ENCODE measurements around the gene ELN. TPM values are rescaled to one million over a fixed set of nuclear protein-coding genes. Genes with fewer than 3 reads are reported as not detected.
"Not testable (repeated sequence)": the region's sequence is repeated elsewhere in the genome, so short reads cannot be mapped to it uniquely, and the experiment has no call there.

ELN gene
- total and polyA plus RNA-seq, 8 donors = 202 to 673 (median 229) TPM

DNA sequence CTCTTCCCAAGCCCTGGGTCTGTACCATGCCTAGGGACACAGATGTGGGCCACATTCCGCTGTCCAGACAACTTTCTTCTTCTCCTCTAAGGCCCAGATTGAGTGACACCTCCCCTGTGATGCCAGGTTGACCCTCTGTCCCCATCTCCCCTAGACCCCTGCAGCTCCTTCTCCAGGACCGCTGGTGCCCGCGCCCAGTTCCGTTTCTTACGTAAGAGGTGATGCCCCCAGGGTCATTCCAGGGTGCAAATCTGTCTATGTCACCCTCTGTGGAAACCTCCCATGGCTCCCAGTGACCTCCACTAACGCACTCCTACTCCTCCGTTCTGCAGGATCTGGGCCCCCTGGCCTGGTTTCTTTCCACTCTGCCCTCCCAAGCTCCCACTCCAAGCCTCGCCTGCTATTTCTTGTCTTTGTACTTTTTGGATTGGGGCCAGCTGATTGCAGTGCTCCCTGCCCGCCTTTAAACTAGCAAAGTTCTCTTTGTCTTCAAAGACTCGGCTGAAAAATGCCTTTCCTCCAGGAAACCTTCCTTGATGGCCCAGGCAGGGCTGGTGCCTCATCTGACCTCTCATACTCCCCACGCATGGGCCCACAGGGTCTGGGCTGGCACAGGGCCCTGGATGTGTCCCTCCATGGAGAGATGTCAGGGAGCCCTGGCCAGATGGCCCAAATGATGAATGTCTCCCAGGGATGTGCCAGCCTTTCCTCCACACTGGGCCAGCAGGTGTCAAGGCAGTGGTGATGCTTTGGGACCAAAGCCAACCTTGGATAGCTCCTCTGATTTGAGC lies 21.3 kb upstream of the ELN start:
- intact Hi-C loops (cut with DNase I) = no loop called here
- ATAC-seq (no peak), DNase-seq (no peak)
- no peak for TF ChIP-seq CTCF (IDR thresholded peaks at IDR 0.05)
- no peaks in the 10 kb centered on the region for H3K36me3 ChIP-seq
- no peak overlapping the region for H3K4me3 ChIP-seq
- H3K27ac ChIP-seq = no peak overlapping the region
- no peaks in the 10 kb centered on the region for H3K27me3 ChIP-seq
- no peaks in the 10 kb centered on the region for H3K9me3 ChIP-seq
- peaks cover 6 to 18% of the 10 kb centered on the region in 2 donors for H3K4me1 ChIP-seq

GRCh38 chr7:74007242-74007567 lies 20.8 kb upstream of the ELN start:
- no peak for TF ChIP-seq CTCF (IDR thresholded peaks at IDR 0.05)
- Histone ChIP-seq H3K4me3 (no peak overlapping the region), H3K4me1 (peaks cover 6 to 15% of the 10 kb centered on the region in 2 donors), H3K27ac (no peak overlapping the region), H3K9me3 (no peaks in the 10 kb centered on the region), H3K36me3 (no peaks in the 10 kb centered on the region), H3K27me3 (no peaks in the 10 kb centered on the region)
- intact Hi-C loops (cut with DNase I) = no loop called here
- no peak for ATAC-seq
- DNase-seq = no peak

DNA sequence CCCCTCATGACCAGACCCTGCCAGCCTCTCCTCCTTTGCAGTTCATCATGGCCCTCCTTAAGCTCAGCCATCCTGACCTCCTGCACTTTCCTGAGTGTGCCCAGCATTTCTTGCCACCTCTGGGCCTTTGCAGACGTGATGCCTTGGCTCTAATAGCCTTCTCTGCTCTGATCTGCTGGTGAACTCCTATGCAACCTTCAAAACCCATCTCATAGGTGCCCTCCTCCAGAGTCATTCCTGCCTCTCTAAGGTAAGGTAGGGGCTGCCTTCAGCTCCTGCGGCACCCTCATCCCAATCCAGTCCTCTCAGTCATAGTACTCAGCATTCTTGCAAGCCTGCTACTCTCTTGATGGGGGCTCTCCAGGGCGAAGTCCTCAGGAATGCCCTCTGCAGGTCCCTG lies 19.3 kb upstream of the ELN start:
- Histone ChIP-seq H3K4me3 (no peak overlapping the region), H3K9me3 (no peaks in the 10 kb centered on the region), H3K4me1 (peaks cover under 1 to 6% of the 10 kb centered on the region in 2 donors), H3K27me3 (no peaks in the 10 kb centered on the region), H3K36me3 (no peaks in the 10 kb centered on the region), H3K27ac (no peak overlapping the region)
- DNase-seq = no peak
- no peak for TF ChIP-seq CTCF (IDR thresholded peaks at IDR 0.05)
- intact Hi-C loops (cut with DNase I) = no loop called here
- no peak for ATAC-seq

- H3K36me3 ChIP-seq = no peaks in the 10 kb centered on the region
- no peak for ATAC-seq
- intact Hi-C loops (cut with DNase I) = no loop called here
- H3K9me3 ChIP-seq = no peaks in the 10 kb centered on the region
- no peak overlapping the region for H3K27ac ChIP-seq
- DNase-seq = no peak
- peaks cover 0 to 6% of the 10 kb centered on the region in 2 donors for H3K4me1 ChIP-seq
- no peak overlapping the region for H3K4me3 ChIP-seq
- no peak for TF ChIP-seq CTCF (IDR thresholded peaks at IDR 0.05)
- no peaks in the 10 kb centered on the region for H3K27me3 ChIP-seq
Observed at GRCh38 chr7:74009719-74010118, 18.3 kb upstream of the ELN start.

DNA sequence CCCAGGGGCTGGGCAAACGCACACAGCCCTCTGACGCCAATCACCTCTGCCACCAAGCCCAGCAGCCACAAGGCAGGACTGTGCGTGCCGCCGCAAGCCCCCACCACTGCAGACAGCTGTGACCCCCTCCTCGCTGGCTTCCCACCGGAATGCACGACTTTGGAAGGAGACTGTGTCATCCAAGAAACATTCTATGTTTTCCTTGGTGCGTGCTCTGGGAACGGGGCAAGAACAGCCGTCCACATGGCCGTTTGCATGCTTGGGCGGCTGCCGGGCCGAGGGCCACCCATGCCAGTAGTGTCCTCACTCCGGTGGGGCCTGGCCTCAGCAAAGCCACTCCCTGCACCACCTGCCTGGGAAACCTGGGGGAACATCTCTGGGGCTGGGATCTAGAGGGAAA lies 17.6 kb upstream of the ELN start:
- Histone ChIP-seq H3K4me1 (peaks cover 0 to 6% of the 10 kb centered on the region in 2 donors), H3K9me3 (no peaks in the 10 kb centered on the region), H3K27ac (no peak overlapping the region), H3K27me3 (no peaks in the 10 kb centered on the region), H3K4me3 (no peak overlapping the region), H3K36me3 (no peaks in the 10 kb centered on the region)
- intact Hi-C loops (cut with DNase I) = no loop called here
- TF ChIP-seq CTCF (IDR thresholded peaks at IDR 0.05) = no peak
- DNase-seq = no peak
- ATAC-seq = no peak

DNA sequence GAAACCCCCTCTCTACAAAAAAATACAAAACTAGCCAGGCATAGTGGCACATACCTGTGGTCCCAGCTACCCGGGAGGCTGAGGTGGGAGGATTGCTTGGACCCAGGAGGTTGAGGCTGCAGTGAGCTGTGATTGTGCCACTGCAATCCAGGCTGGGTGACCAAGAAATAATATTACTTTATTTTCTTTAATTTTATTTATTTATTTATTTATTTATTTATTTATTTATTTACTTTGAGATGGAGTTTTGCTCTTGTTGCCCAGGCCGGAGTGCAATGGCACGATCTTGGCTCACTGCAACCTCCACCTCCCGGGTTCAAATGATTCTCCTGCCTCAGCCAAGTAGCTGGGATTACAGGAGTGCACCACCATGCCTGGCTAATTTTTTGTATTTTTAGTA lies 16.6 kb upstream of the ELN start:
- intact Hi-C loops (cut with DNase I); H3K9me3 ChIP-seq; H3K27ac ChIP-seq; DNase-seq; H3K36me3 ChIP-seq; H3K27me3 ChIP-seq; H3K4me3 ChIP-seq; ATAC-seq; H3K4me1 ChIP-seq: not testable (repeated sequence)
